HG02973 (cell line): ENCODE data around the gene TOLLIP.

Experiments
- ATAC-seq: cut with Tn5 transposase; IDR thresholded peaks from one replicate; pipeline ENCODE4 v1.9.1; 2021; ENCODE audit warnings: moderate library complexity; ENCODE audit not compliant: unreplicated experiment

TOLLIP gene

GRCh38 chr11:1285316-1285744 lies 24.1 kb downstream of the TOLLIP start:
- ATAC-seq = no peak

GRCh38 chr11:1283906-1284305 lies 25.5 kb downstream of the TOLLIP start:
- no peak for ATAC-seq

GRCh38 chr11:1283091-1283511 lies 26.3 kb downstream of the TOLLIP start:
- no peak for ATAC-seq

- ATAC-seq = no peak
Measured at GRCh38 chr11:1281974-1282365, 27.5 kb downstream of the TOLLIP start.

DNA sequence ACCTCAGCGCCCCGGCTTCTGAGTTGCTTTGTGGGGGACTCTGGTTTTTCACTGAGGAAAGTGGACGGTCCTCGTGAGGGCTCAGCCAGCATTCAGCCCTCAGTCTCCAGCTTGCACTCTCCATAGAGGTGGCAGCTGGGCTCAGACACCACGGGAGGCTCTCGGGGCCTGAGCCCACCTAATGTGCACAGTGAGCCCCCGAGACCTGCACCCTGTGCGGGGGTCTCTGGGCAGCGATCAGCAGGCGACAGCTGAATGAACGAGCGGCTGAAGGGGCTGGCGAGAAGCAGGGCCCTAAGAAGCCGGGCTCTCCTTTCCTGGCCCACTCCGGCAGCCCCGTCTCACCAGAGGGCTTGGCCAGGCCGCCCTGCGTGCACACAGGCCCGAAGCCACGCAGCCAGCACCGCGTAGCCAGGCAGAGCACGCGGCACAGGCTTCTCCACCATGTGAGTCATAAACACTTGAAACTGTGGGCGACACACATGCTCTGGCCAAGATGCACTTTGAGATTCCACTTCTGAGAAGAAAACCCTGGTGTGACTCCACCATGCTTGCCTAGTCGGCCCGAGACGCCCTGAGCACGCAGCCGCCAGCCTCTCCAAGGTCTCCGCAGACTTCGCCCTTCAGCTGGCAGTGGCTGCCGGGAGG lies 28.0 kb downstream of the TOLLIP start:
- ATAC-seq = no peak

DNA sequence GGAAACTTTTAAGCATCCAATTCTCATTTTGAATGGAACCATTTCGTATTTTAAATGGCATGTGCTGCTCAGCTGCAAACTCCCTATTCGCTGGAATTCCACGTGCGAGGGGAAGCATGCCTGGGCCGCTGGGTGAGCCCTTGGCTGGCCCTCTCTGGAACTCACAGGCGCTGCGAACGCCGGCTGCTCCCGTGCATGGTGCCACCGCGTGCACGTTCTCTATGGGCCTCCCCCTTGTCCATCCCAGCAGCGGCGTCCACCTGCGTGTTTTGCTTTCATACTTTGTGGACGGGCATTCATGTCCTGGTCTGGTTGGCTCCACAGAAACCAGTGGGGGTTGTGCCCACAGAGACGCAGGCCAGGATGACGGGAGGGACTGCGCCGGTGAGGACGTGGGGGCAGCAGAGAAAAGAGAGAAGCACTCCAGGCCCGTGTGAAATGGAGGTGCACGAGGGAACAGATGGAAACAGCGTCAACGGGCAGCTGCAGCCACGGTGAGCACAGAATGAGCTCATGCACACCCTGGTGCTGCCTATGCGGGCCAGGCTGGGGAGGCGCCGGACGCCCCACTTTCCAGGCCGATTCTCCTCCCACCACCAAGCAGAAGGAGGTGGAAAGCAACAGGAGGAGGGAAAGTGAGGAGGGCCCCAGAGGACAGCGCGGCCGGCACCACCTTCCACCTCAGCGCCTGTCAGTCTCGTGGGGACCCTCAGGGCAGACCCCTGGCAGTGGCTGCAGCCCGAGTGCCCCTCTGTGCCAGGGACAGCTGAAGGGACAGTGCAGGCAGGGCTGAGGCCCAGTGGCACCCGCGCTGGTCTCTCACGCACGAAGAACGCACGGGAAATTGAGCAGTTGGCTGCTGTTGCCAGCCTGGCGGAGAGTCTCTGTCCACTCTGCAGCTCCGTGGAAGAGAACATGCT lies 29.1 kb downstream of the TOLLIP start:
- no peak for ATAC-seq

GRCh38 chr11:1279674-1280055 lies 29.8 kb downstream of the TOLLIP start:
- no peak for ATAC-seq

DNA sequence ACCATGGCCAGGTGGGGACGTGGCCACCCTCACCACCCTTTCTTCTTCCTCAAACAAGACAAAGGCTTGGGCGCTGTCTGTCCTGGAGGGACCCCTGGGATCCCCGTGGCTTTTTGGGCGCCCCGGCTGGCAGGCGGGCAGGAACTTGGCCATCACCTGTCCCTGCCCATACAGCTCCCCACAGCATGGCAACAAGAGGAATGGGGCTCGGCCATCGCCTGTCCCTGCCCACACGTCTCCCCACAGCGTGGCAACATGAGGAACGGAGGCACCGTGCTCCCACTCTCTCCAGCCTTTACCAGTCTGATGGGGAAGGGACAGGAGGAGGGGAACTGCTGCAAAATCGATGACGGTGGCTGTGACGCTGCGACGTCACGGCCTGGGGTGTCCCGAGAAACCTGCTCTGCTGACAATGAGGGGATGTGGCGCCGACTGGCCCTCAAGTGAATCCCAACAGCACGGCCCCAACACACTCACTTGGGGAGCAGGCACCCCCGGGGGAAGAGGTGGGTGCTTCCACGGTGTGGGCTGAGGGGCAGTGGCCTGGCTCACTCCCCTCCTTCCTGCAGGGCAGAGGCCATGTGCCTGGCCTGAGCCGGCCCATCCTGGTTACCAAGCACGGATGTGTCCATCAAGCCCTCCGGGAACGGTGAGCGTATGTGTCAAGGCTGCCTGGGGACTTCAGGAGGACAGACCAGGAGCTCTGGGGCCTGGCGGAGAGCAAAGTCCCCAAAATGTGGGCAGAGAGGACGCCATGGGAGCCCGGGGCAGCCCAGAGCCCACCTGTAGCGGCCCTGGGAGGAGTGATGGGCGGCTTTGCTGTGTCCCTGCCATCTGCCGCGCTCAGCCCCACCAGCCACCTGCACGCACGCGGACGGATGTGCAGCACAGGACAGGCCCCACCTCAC lies 30.4 kb downstream of the TOLLIP start:
- ATAC-seq = no peak

DNA sequence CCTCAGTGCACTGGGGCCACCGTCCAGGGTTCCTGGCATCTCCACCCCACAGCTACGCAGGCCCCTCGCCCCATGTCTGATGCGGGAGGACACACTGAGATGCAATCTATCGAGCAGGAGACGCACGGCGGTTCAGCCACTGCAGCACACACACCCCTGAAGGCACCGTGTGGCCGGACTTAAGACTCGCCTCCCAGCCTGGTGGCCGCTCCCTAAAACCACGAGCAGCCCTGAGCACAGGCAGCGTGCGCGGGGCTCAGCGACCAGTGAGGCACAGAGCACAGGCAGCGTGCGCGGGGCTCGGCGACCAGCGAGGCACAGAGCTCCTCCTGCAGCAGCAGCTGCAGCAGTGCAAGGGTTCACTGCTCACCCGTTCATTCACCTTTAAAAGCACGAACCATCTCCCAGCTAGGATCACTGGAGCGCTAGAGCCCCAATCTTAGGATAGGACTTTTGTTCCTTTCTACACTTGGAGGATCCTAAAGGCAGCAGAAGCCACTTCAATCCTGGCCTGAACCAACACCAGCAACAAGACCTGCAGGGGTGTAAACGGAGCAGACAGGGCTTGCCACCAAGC lies 31.4 kb downstream of the TOLLIP start:
- ATAC-seq = no peak

DNA sequence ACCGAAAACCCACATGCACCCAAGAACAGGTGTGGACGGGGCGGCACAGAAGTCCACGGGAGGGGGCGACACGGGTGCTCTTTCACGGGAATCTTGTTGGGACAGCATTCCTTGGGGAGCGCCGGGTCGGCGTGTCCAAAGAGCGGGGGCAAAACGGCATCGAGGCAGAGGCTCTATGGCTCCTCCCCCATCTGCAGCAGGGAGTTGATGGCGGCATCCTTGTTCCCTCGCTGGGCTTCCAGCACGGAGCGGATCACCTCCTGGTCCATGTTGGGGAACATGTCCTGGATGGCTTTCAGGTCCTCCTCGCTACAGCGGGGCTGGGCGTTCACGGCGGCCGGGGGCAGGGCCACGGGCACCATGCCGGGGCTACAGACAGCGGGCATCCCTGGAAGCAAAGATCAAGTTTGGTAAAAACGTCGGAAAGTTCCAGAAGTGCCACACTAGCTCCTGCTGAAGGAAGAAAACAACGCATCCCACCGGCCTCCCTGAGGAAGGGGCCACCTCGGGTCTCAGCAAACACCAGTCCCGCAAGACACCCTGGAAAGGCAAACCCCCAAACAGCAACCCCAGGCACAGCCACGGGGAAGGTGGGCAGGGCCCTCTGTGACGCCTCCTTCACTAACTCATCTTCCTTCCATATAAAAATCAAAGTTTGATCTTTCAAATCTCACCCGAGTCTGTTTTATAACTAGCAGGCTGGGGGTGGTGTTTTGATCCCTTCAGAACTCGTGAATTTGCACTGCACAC lies 32.4 kb downstream of the TOLLIP start:
- no peak for ATAC-seq

DNA sequence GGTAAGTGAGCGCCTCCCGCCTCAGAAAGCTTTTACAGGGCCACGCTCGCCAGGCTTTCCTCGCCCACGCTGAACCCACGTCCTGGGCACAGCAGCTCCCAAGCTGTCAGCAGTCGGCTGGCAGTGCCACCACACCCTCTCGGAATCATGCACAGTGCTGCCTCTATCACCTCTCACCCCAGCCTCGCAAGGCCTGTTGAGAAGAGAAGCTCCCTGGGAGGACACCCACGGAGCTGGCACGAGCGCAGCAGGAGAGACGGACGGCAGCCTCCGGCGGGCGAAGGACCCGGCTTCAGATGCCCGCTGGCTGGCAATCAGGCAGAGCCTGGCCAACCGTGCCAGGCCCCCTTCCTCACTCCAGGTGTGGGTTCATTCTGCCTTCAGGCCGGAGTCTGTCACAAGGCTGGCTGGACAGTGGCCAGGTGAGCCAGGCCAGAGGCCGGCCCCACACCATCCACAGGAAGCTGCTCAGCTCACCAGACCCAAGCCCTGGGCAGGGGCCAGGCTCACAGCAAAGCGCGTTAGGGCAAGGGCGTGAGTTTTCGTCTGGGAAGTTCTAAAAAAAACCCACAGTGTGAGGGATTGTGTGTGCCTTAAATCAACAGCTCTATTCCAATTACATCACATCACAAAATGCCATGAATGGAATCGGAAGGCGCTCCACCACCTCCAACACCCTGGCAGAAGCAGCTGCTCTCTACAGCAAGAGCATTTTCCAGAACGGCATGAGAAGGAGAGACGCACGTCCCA lies 33.2 kb downstream of the TOLLIP start:
- no peak for ATAC-seq

- no peak for ATAC-seq
Measured at GRCh38 chr11:1275021-1275420, 34.4 kb downstream of the TOLLIP start.

DNA sequence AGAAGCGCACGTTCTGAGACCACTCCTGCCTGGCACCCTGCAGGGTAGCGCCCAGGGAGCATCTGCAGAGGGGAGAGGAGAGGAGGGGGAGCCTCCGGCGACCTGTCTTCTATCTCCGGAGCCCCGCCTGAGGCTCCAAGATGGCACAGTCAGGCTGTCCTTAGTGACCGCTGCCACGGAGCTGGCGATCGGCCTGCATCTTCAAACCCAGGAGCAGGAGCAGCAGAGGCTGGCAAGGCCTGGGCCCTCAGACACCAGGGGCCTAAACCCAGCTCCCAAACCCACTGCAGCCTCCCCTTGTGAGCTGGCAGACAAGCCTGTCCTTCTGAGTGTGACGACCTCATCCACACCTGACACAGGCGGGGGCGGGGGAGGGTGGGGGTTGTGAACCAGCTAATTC lies 34.9 kb downstream of the TOLLIP start:
- no peak for ATAC-seq

GRCh38 chr11:1272531-1272930 lies 36.9 kb downstream of the TOLLIP start:
- no peak for ATAC-seq

DNA sequence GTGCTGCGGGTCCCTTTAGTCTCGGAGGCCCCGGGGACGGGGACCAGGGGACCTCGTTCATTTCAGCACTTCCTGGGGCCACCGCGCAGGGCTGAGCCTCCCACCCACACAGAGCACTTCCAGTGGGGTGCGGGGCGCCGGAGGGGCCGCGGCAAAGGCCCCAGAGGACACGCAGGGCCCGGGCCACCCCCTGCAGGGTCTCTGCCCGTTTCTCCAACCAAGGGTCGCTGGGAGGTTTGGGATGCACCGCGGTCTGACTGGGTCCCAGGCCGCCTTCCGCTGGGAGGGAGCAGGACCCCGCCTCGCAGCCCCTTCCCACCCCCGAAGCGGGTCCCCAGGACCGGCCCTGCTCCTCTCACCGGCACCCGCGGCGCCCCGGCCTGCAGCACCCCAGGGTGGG lies 37.5 kb downstream of the TOLLIP start:
- no peak for ATAC-seq

- ATAC-seq = no peak
Measured at GRCh38 chr11:1271406-1271805, 38.0 kb downstream of the TOLLIP start.

GRCh38 chr11:1271002-1271401 lies 38.4 kb downstream of the TOLLIP start:
- no peak for ATAC-seq

GRCh38 chr11:1270476-1270875 lies 39.0 kb downstream of the TOLLIP start:
- no peak for ATAC-seq

DNA sequence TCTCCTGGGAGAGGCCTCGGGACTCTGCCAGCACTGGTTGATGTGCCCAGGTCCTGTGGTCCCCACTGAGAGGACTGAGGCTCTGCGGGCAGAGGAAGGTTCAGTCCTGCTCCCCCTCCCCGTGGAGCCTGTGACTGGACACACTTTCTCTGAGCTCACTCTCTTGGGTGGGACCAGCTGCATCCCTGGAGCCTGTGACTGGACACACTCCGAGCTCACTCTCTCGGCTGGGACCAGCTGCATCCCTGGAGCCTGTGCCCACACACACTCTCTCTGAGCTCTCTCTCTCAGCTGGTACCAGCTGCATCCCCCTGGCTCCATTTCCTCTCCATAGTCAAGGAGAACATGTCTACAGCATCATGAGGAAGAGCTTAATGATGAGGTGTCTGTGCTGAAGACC lies 39.5 kb downstream of the TOLLIP start:
- ATAC-seq = no peak
